HG03097 (cell line): ENCODE measurements around the gene GRAP2.
"Not testable (repeated sequence)": the region's sequence is repeated elsewhere in the genome, so short reads cannot be mapped to it uniquely, and the experiment has no call there.

Experiments
- ATAC-seq: cut with Tn5 transposase; IDR thresholded peaks from one replicate; pipeline ENCODE4 v1.9.1; 2021; ENCODE audit not compliant: unreplicated experiment, low FRiP score

GRAP2 gene

GRCh38 chr22:39991159-39991860, 90.4 kb downstream of the GRAP2 start:
- ATAC-seq = no peak

- ATAC-seq = no peak
These were observed 91.4 kb downstream of the GRAP2 start for GRCh38 chr22:39992088-39992826.

DNA sequence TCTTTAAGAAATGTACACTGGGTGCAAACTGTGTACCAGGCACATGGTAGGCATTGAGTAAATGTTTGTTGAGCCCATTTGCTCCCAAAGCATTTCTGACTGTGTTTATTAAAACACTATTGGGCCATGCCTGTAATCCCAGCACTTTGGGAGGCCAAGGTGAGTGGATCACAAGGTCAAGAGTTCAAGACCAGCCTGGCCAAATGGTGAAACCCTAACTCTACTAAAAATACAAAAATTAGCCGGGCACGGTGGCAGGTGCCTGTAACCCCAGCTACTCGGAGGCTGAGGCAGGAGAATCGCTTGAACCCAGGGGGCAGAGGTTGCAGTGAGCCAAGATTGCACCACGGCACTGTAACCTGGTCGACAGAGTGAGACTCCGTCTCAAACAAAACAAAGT, 92.0 kb downstream of the GRAP2 start:
- not testable (repeated sequence) for ATAC-seq

DNA sequence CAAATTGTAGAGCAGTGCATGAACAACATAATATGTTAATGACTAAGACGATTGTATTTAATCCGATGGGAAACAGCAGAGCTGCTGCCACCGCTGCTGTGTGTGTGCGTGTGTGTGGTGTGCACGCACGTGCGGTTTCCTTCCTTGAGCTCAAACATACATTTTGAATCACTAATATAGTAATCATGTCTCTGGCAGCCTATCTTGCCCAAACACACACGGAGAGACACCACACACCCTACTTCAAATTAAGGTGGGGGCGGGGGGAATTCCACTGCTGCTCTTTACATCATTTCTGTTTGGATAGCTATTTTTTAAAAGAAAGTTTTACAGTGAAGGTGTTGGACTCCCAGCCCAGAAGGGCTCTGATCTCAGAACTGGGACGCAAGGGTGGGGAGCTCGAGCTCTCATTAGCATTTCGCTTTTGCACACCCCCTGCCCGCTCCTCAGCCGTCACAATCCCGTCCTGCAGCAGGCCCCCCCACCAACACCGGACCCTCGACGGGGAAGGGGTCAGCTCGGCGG, 93.2 kb downstream of the GRAP2 start:
- ATAC-seq = no peak

DNA sequence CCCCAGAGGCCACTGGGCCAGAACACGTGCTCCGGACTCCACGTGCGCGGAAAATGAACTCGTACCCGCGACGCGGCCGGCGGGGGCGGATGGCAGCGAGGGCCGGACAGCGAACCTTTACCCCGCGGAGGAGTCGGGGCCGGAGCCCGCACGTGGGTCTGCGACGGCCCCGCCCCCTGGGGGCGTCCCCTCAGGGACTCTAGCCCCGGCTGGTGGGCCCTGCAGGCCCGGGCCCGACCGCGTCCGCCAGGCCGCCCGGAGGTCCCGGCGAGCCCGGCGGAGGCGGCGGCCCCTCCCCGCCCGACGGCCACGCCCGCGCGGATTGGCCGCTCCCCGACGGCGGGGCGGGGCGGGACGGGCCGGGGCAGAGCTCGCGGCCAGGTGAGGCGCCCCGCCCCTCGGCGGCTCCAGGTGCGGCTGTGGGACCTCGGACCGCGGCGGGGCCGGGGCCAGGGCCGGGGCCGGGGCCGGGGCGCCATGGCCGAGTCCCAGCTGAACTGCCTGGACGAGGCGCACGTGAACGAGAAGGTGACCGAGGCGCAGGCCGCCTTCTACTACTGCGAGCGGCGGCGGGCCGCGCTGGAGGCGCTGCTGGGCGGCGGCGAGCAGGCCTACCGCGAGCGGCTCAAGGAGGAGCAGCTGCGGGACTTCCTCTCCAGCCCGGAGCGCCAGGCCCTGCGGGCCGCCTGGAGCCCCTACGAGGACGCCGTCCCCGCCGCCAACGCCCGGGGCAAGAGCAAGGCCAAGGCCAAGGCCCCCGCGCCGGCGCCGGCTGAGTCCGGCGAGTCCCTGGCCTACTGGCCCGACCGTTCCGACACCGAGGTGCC, 93.9 kb downstream of the GRAP2 start, which contains the start of gene FAM83F:
Gene FAM83F, plus strand, starts transcription at position 389 of the 827 bp plus-strand sequence. Its CDS starts 89 bp downstream, at position 478.
- no peak for ATAC-seq

DNA sequence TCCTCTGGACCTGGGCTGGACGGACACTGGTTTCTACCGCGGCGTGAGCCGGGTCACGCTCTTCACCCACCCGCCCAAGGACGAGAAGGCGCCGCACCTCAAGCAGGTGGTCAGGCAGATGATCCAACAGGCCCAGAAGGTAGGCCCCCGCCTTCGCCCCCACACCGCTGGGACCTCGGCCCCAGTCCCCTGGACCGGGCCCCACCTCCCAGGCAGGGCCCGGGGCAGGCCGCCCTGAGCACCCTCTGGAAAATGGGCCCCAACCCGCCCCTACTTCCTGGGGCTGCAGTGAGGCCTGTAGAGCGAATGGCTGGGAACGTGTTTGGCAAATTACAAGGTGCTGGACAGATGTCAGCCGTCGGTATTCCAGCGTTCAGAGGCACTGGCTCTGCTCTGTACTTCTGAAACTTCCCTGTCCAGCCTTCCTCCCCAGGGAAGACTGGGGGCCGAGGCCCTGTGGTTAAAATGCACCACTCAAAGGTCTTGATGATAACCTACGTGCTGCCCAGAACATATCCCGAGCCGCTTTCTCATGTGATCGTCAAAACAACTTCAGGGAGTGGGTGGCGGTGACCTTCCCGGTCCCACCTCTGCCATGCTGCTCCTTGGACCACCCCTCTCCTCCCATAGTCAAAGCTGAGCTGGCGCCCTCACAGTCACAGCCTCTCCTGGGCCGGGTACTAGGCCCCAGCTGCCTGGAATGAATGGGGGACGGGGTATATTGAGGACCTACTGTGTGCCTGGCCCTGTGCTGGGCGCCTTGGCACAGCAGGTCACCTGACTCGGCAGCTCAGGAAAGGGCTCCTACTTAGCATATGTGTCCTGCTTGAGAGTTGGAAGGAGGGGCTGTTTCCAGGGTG, 94.7 kb downstream of the GRAP2 start:
- no peak for ATAC-seq

GRCh38 chr22:39996732-39997131, 95.8 kb downstream of the GRAP2 start:
- no peak for ATAC-seq

- no peak for ATAC-seq
These were observed 96.5 kb downstream of the GRAP2 start for GRCh38 chr22:39997421-39997820.

- no peak for ATAC-seq
These were observed 97.2 kb downstream of the GRAP2 start for GRCh38 chr22:39997939-39998726.

GRCh38 chr22:39999144-39999757, 98.4 kb downstream of the GRAP2 start:
- no peak for ATAC-seq

DNA sequence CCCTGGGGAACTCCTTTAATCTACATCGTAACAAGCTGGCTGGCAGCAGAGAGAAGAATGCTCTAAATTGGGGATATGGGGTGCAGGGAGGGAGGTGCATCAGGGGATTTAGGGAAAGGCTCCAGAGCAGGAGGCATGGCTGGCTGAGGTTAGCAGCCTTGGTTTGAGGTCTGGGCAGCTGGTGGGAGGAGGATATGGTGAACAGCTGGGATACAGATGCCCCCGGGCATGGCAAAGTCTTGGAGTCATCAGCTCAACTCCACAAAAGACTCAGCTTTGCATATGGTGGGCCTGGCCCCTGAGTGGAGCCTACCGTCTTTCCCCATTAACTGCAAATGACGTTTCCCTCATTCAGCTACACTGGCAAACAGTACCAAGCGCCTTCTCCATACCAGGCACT, 99.3 kb downstream of the GRAP2 start:
- no peak for ATAC-seq

GRCh38 chr22:40001106-40001505, 100.2 kb downstream of the GRAP2 start:
- no peak for ATAC-seq

DNA sequence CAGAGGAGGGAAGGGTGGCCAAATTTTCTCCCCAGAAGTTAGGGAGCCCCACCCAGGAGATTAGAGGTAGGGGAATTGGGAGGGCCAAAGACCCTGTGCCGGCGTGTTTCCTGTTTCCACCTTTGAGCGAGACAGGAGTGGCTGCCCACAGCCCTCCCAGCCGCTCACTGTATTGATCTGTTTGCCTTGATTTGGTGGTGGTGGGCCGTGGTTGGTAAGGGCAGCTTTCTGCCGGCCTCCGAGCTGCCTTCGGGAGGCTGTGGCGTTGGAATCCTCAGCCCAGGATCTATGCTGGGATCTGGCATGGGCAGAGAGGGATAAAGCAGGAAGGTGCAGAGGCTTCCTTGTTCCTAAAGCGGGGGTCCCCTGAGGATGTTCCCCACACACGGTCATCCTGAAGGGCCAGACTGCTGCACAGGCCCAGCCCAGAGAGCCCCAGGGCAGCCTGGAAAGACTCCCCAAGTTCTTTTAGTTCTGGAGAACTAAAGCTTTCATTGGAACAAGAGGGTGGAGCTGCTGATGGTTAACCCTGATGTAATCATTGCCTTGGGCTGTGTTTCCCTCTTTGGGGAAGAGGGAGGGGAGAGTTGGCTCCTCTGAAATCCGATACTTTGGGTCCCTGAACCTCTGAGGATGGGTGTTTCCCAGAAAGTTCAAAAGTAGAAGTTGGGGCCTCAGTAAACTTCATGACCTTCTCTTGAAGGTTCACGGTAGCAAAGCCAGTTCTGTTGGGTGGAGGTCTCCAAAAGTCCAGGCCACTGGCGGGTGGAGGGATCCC, 101.1 kb downstream of the GRAP2 start:
- ATAC-seq = no peak

- no peak for ATAC-seq
These were observed 102.2 kb downstream of the GRAP2 start for GRCh38 chr22:40002935-40003715.

GRCh38 chr22:40004836-40005235, 104.0 kb downstream of the GRAP2 start:
- no peak for ATAC-seq

DNA sequence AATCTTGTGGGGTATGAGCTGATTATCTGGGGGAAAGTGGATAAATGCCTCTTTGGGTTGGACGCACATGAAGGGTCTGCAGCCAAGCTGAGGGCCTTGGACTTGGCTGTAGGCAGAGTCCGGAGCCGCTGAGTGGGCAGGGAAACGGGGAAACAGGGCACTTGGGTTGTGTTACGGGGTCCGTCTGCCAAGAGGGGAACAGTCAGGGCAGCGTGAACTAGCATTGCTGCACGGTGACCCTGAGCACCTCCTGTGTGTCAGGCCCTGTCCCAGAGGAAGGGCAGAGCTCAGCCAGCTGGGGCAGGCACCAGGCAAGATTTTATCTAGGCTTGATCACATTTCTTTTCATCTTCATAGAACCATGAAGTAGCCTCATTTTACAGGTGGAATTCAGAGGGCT, 105.8 kb downstream of the GRAP2 start:
- no peak for ATAC-seq
